Sigmoid colon (tissue), 7 donors: Measurements from ENCODE around the gene GTF2A1L. TPM values are rescaled to one million over a fixed set of nuclear protein-coding genes. Genes with fewer than 3 reads are reported as not detected.

ENCODE experiments used
- DNase-seq: peaks from one replicate; pipeline ENCODE4 v3.0.0-alpha.2; 2019
- H3K27ac ChIP-seq, 4 donors: fragments of 200-600 bp; sonication (generic); one replicate each; pipeline ENCODE4 v1.5.1; 2016 to 2019; ENCODE audit warnings: mild to moderate bottlenecking in 1 of 4
- H3K27me3 ChIP-seq, 3 donors: fragments of 200-600 bp; sonication (generic); one replicate each; pipeline ENCODE4 v1.5.1; 2019; ENCODE audit warnings: mild to moderate bottlenecking in 1 of 3
- H3K36me3 ChIP-seq, 4 donors: fragments of 200-600 bp; sonication (generic); one replicate each; pipeline ENCODE4 v1.5.1; 2016 to 2019
- H3K4me1 ChIP-seq, 4 donors: fragments of 200-600 bp; sonication (generic); one replicate each; pipeline ENCODE4 v1.5.1; 2017 to 2019
- H3K4me3 ChIP-seq, 4 donors: fragments of 200-600 bp; sonication (generic); one replicate each; pipeline ENCODE4 v1.5.1; 2017 to 2019; ENCODE audit warnings: mild to moderate bottlenecking in 2 of 4, moderate library complexity in 1 of 4
- H3K9me3 ChIP-seq, 4 donors: fragments of 200-600 bp in 3 of 4; sonication (generic) in 3 of 4; one replicate each; pipeline versions ENCODE4 v1.5.1 to v1.6.1; 2013 to 2019
- CTCF ChIP-seq, 4 experiments: fragments of 450-650 bp in 3 of 4; fragments of 200-600 bp in 1 of 4; IDR thresholded peaks; one replicate each; pipeline ENCODE4 v1.5.1; 2016 to 2019; ENCODE audit warnings: antibody characterized with exemption in 4 of 4, mild to moderate bottlenecking in 3 of 4, moderate library complexity in 2 of 4
- EP300 ChIP-seq, 4 donors: sonication (generic); formaldehyde crosslinking; IDR thresholded peaks; one replicate each; pipeline ENCODE4 v1.6.1; 2017; ENCODE audit warnings: antibody characterized with exemption in 4 of 4
- POLR2A ChIP-seq, 2 donors: fragments of 450-650 bp; IDR thresholded peaks; one replicate each; pipeline ENCODE4 v1.6.1; 2016; ENCODE audit warnings: antibody characterized with exemption in 2 of 2, mild to moderate bottlenecking in 2 of 2, moderate library complexity in 2 of 2
- POLR2AphosphoS5 ChIP-seq, 4 donors: sonication (generic); formaldehyde crosslinking; IDR thresholded peaks; one replicate each; pipeline ENCODE4 v1.6.1; 2017; ENCODE audit warnings: antibody characterized with exemption in 4 of 4
- WGBS, 2 donors: extraction: QIAGEN DNeasy Blood & Tissue Kit; methylation state at CpG; one replicate each; pipeline ENCODE4 v1.1.7; 2013; 5-methylcytosine and 5-hydroxymethylcytosine counted together
- intact Hi-C: fragments of 100-400 bp; cut with DNase I; formaldehyde crosslinking; loops from one replicate; pipeline ENCODE4 v1.15.1; 2023
- polyA plus RNA-seq, 3 donors: library from polyadenylated mRNA; stranded (reverse); fragments of 200-250 nt; gene quantifications; one replicate each; pipeline ENCODE4 v1.2.3, GENCODE V29; 2013
- total RNA-seq, 4 donors: library from RNA; depleted of rRNA; stranded (reverse); fragments of >200 nt; gene quantifications; one replicate each; pipeline ENCODE4 v1.1.0, GENCODE V29; 2016
- donor health status: healthy with polysubstance abuse.
- donor health status: Bipolar disorder and iron deficiency.
- donor health status: healthy.

Gene GTF2A1L
- total and polyA plus RNA-seq, 7 donors = 0.66 to 105 (median 26.2) TPM; not detected in 1

GRCh38 chr2:48586433-48586832, 31.2 kb upstream of the GTF2A1L start:
- H3K36me3 ChIP-seq = peaks cover 4 to 57% (median 9%) of the 10 kb centered on the region in 4 donors
- no peak overlapping the region for H3K27ac ChIP-seq
- H3K4me3 ChIP-seq = no peak overlapping the region
- no peak for TF ChIP-seq EP300 (IDR thresholded peaks at IDR 0.05)
- no peak for TF ChIP-seq CTCF (IDR thresholded peaks at IDR 0.05)
- TF ChIP-seq POLR2A (IDR thresholded peaks at IDR 0.05) = no peak
- TF ChIP-seq POLR2AphosphoS5 (IDR thresholded peaks at IDR 0.05) = no peak
- intact Hi-C loops = loop anchor here (5.0 kb wide), 1 partner anchor 54 kb away; the partner anchor contains the start of gene STON1
- no peaks in the 10 kb centered on the region for H3K27me3 ChIP-seq
- WGBS, 2 donors = 56 to 57% methylated on average over 4 of the region's 4 CpGs
- H3K4me1 ChIP-seq = peaks cover 0 to 55% (median 42%) of the 10 kb centered on the region in 4 donors
- no peaks in the 10 kb centered on the region for H3K9me3 ChIP-seq
- DNase-seq = no peak

GRCh38 chr2:48587560-48587959, 30.1 kb upstream of the GTF2A1L start:
- intact Hi-C loops = loop anchor here (5.0 kb wide), 1 partner anchor 55 kb away; the partner anchor contains the start of gene STON1

GRCh38 chr2:48587961-48588360, 29.7 kb upstream of the GTF2A1L start:
- intact Hi-C loops = loop anchor here (2.0 to 5.0 kb wide), 2 partner anchors 56 to 117 kb away; partner anchors contain the start of gene STON1
- Histone ChIP-seq H3K4me1 (peaks cover 0 to 47% (median 38%) of the 10 kb centered on the region in 4 donors), H3K27ac (peak overlapping the region in 2 of 4 donors; percentile 6 to 51), H3K4me3 (no peak overlapping the region), H3K9me3 (no peaks in the 10 kb centered on the region), H3K36me3 (peaks cover 4 to 57% (median 14%) of the 10 kb centered on the region in 4 donors), H3K27me3 (no peaks in the 10 kb centered on the region)
- WGBS, 2 donors = 93% methylated on average over 3 of the region's 3 CpGs
- TF ChIP-seq POLR2AphosphoS5 (IDR thresholded peaks at IDR 0.05) (no peak), POLR2A (IDR thresholded peaks at IDR 0.05) (no peak), CTCF (IDR thresholded peaks at IDR 0.05) (no peak), EP300 (IDR thresholded peaks at IDR 0.05) (no peak)
- no peak for DNase-seq

More at GRCh38 chr2:48587560-48587959, 30.1 kb upstream of the GTF2A1L start:
- Histone ChIP-seq H3K4me3 (no peak overlapping the region), H3K9me3 (no peaks in the 10 kb centered on the region), H3K36me3 (peaks cover 4 to 57% (median 12%) of the 10 kb centered on the region in 4 donors), H3K27me3 (no peaks in the 10 kb centered on the region), H3K27ac (peak overlapping the region in 2 of 4 donors; percentile 6 to 51), H3K4me1 (peaks cover 0 to 47% (median 38%) of the 10 kb centered on the region in 4 donors)
- no peak for DNase-seq
- 77 to 85% methylated on average over 5 of the region's 5 CpGs for WGBS, 2 donors
- TF ChIP-seq EP300 (IDR thresholded peaks at IDR 0.05) (no peak), POLR2AphosphoS5 (IDR thresholded peaks at IDR 0.05) (no peak), POLR2A (IDR thresholded peaks at IDR 0.05) (no peak), CTCF (IDR thresholded peaks at IDR 0.05) (no peak)

- no peaks in the 10 kb centered on the region for H3K9me3 ChIP-seq
- DNase-seq = no peak
- peaks cover 4 to 61% (median 15%) of the 10 kb centered on the region in 4 donors for H3K36me3 ChIP-seq
- peak overlapping the region in 2 of 4 donors; percentile 30 to 51 for H3K27ac ChIP-seq
- H3K27me3 ChIP-seq = no peaks in the 10 kb centered on the region
- whole genome bisulfite sequencing, 2 donors = 51 to 68% methylated on average over 1 of the region's 1 CpG
- TF ChIP-seq POLR2A (IDR thresholded peaks at IDR 0.05) (no peak), POLR2AphosphoS5 (IDR thresholded peaks at IDR 0.05) (no peak), EP300 (IDR thresholded peaks at IDR 0.05) (no peak), CTCF (IDR thresholded peaks at IDR 0.05) (no peak)
- intact Hi-C loops = loop anchor here (2.0 to 5.0 kb wide), 2 partner anchors 56 to 118 kb away; partner anchors contain the start of gene STON1
- H3K4me3 ChIP-seq = no peak overlapping the region
- H3K4me1 ChIP-seq = peaks cover 0 to 47% (median 38%) of the 10 kb centered on the region in 4 donors
These were observed 28.9 kb upstream of the GTF2A1L start for GRCh38 chr2:48588745-48589144.
